D341Med (cell line): ENCODE measurements around the gene VCX2.
"Not testable (repeated sequence)": the region's sequence is repeated elsewhere in the genome, so short reads cannot be mapped to it uniquely, and the experiment has no call there.

Experiments used
- DNase-seq: peaks from one replicate; pipeline ENCODE4 v3.0.0; 2012; ENCODE audit warnings: low spot score

VCX2 gene

DNA sequence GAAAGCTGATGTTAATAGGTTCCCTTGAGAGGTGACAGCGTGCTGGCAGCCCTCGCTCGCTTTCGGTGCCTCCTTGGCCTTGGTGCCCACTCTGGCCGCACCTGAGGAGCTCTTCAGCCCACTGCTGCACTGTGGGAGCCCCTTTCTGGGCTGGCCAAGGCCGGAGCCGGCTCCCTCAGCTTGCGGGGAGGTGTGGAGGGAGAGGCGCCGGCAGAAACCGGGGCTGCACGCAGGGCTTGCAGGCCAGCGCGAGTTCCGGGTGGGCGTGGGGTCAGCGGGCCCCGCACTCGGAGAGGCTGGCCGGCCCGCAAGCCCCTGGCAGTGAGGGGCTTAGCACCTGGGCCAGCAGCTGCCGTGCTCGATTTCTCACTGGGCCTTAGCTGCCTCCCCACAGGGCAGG is 49.7 kb downstream of the VCX2 start:
- DNase-seq = not testable (repeated sequence)
